Activated naive CD4-positive, alpha-beta T cell (primary cell): ENCODE results near the gene IFI27L2.

Source experiments
- DNase-seq, 4 experiments: peaks; one replicate each; lab custom pipeline; 2025; lab: John Stamatoyannopoulos, UW

Gene IFI27L2

DNA sequence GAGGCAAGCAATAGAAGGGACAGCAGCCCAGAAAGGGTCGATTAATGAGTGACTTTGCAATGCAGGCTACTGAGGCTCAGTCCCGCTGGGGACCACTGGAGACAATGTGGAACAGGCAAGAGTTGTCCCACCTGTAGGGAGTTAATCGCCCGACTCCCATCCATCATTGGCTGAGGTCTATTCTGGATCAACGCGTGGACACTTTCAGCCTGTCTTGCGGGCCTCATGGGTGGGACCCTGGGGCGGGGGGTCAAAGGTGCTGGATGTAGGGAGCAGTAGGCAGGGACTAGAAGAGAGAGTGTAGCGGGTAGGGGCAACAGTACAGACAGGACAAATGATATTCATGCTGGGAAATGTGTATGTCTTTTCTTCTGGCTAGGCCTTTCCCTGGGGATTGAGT is 6.1 kb downstream of the IFI27L2 start:
- no peak for DNase-seq

DNA sequence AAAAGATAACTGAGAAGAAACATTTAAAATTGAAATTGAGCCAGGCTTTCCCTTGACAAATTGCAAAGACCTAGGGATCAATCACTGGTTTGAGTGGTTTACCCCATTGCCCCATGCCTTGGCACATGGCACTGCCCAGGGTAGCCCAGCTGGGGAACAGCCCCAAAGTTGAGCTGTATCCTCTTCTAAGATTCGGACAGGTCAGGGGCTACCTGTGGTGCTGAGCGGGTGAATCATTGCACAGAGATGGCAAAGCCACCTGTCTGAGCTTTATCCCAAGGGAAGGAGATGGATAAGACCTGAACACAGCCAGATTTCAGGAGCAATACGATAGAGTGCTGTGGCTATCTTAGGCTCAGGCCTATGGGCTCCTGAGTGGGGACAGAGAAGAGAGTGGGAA is 7.0 kb downstream of the IFI27L2 start:
- DNase-seq = no peak

DNA sequence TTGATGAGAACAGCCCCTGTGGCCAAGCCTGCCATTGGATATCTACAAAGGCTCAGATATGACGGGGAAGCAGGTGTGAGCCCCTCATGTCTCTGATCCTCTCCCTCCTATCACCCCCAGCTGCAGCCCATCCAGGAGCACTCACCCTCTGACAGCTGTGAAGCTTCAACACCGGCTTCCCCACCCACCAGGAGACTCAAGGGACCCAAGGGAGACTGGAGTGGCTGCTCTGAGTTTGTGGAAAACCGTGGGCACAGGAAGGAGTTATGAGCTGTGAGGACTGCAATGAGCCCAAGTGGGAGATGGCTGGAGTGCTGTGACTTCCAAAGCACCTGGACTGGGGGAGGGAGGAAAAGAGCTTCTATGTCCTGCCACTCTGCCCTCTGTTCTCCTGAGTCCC is 7.9 kb downstream of the IFI27L2 start:
- DNase-seq = no peak

GRCh38 chr14:94120667-94121340 is 8.6 kb downstream of the IFI27L2 start:
- no peak for DNase-seq

GRCh38 chr14:94119071-94119470 is 10.3 kb downstream of the IFI27L2 start:
- DNase-seq = no peak

GRCh38 chr14:94117856-94118255 is 11.5 kb downstream of the IFI27L2 start:
- DNase-seq = no peak

- DNase-seq = no peak
Observed at GRCh38 chr14:94116701-94117100, 12.7 kb downstream of the IFI27L2 start.

DNA sequence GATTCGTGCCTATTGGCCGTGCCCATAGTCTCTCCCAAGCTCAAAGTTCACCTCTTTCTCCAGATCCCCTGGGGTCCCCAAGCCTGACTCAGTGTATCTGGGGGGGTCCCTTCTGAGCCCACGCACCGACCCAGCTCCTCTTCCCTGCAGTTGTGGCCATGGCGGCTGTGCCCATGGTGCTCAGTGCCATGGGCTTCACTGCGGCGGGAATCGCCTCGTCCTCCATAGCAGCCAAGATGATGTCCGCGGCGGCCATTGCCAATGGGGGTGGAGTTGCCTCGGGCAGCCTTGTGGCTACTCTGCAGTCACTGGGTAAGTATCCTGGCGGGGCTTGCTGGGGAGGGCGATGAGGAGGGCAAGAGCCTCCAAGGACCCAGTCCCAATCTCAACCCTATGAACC is 13.8 kb downstream of the IFI27L2 start:
- DNase-seq = no peak

GRCh38 chr14:94115058-94115591 is 14.3 kb downstream of the IFI27L2 start:
- DNase-seq = no peak

- DNase-seq = no peak
Observed at GRCh38 chr14:94114589-94115057, 14.8 kb downstream of the IFI27L2 start.

- no peak for DNase-seq
Observed at GRCh38 chr14:94113908-94114588, 15.4 kb downstream of the IFI27L2 start.

- no peak for DNase-seq
Observed at GRCh38 chr14:94113490-94113889, 15.9 kb downstream of the IFI27L2 start.

- DNase-seq = no peak
Observed at GRCh38 chr14:94113073-94113472, 16.3 kb downstream of the IFI27L2 start.

DNA sequence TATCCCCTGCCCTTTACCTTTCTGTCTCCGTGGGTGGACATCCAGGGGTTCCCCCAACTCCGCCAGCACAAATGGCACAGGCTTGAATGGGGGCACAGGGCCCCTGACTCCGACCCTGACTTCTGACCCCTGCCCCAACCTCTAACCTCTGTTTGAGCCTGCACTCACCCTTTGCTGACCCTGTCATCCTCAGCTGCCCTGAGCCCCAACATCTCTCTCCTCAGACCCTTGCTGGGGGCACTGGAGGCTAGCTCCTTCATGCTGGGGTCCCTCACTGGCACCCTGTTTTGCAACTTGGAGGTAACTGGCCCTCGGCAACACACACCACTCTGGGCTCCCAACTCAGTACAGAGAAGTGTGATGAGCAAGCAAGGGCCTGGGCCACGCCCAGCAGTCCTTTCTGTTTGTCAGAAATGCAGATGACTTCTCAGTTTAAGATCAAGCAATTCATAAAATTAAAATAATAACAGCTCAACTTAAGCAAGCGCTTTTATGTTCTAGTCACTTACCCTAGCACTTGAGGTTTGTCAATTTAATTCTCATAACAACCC is 16.8 kb downstream of the IFI27L2 start:
- DNase-seq = no peak

DNA sequence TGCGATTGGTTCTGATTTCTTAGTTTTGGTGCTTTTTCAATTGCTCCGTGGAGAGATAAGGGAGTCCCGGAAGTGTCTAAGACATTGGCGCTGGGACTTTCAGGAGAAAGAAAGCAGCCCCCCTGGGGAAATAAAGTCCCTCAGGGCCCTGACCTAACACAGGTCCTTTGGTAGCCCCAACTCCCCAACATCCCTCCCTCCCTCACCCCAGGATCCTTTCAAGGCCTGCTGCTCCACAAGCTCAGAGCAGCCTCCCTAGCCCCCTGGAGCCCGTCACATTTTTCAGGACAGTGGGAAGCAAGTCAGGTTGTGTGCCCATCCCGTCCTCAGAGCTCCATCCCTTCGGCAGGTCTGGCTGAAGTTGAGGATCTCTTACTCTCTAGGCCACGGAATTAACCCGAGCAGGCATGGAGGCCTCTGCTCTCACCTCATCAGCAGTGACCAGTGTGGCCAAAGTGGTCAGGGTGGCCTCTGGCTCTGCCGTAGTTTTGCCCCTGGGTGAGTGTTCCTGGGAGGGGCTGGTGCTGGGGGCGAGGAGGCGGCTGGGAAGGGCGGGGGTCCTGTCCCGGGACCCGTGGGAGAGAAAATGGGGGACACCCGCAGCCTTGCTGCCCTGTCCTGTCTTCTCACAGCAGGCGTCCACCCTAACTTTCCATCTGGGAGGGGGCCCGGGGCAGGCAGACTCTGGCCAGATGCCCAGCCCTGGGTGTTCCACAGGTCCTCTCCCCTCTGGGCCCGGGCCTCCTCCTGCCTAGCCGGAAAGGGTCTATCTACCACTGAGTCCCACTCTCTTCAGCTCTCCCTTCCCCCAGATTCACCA is 17.9 kb downstream of the IFI27L2 start:
- DNase-seq = no peak

DNA sequence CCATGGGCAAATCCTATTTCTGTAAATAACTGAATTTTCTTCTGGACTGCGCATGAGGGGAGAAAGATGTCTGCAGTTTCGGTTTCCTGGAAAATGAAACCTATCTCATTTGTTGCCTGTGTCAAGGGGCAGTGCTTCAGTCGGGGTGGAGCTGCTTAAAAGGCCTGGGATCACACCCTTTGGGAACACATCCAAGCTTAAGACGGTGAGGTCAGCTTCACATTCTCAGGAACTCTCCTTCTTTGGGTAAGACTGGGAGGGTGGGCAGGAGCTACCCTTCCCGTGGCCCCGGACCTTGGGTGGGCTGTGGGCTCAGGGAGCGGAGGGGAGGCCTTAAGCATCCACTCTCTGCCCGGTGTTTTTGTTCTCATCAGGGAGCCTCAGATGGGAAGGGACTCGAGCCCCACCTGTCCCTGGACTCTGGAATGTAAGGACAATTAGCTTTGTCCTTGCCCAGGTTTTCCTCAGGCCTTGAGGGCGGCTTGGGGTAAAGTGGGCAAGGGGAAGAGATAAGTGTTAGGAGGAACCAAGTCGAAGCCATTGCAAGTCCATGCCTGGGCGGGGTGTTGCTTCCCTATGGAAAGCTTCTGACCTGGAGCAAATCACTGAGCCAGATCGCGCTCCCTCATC is 18.7 kb downstream of the IFI27L2 start, which contains the start of gene IFI27:
TSS of gene IFI27 (plus strand) at position 185 of the 630 bp plus-strand sequence.
- DNase-seq = no peak

- DNase-seq = no peak
Observed at GRCh38 chr14:94109915-94110250, 19.5 kb downstream of the IFI27L2 start.

DNA sequence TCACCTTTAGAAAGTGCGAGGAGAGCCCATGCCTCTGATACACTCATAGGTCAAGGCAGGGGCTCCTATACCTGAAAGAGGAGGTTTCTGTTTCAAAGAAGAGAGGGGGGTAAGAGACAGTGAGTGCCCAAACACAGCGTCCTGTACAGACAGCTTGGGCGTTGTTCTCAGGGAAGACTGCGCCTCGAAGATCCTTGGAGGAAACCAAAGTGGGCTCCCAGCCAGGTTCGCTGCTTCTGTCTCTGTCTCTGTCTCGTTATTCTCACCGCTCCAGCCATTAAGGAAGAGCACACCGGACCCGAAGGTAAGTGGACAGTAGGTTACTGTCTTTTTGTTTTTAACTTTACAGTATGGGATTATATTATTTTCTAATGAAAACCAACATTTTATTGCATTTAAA is 24.7 kb downstream of the IFI27L2 start:
- DNase-seq = no peak

DNA sequence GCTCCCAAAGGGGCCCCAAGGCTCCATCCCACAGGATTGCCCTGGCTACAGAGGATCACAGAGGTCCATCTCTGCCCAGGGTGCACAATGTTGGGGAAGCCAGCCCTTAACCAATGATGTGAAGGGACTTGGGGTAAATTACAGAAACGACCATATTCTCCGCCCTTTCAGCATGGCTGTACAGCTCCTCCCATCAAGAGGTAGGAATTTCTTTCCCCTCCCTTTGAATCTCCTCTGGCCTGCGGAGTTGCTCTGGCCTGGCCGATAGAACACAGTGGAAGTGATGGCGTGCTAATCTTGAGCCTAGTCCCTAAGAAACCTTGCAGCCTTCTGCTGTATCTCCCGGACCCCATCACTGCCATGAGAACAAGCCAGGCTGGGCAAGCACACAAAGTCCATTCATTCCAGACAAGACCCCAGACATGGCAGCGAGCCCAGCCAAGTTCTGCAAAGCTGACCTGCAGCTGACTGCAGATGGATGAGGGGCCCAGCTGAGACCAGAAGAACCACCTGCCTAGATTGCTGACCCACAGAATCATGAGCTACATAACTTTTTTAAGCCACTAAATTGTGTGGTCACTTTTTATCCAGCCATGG is 25.8 kb downstream of the IFI27L2 start:
- no peak for DNase-seq

- no peak for DNase-seq
Observed at GRCh38 chr14:94102768-94103482, 26.5 kb downstream of the IFI27L2 start.

GRCh38 chr14:94101748-94102147 is 27.7 kb downstream of the IFI27L2 start:
- no peak for DNase-seq
